ENCODE data around the gene TEX30.

GRCh38 chr13:102777736-102778135 lies 4.2 kb upstream of the TEX30 start:
- TF ChIP-seq POLR2A (IDR thresholded peaks at IDR 0.05; ENCODE audit: low read length) = no peak
- no peak for TF ChIP-seq GATA1 (IDR thresholded peaks at IDR 0.05; ENCODE audit: low read depth, low read length)
